A549 (cell line): ENCODE data around the gene ANKS1B. TPM values are rescaled to one million over a fixed set of nuclear protein-coding genes. Genes with fewer than 3 reads are reported as not detected.

Source experiments
- ATAC-seq, 2 experiments: fragments of 200-7000 bp in 1 of 2; fragments of >200 bp in 1 of 2; cut with Nextera tagmentation in 1 of 2; cut with Tn5 transposase in 1 of 2; 3 replicates each; pipeline versions ENCODE4 v1.8.0 to v1.9.1; 2018 to 2020; ENCODE audit warnings: mild to moderate bottlenecking in 1 of 2, moderate library complexity in 1 of 2
- CTCF ChIA-PET: fragments of 300-600 bp; sonication (Branson Sonifier 250); formaldehyde crosslinking; extraction: SDS; loops from one replicate; lab custom pipeline; 2021; ENCODE audit warnings: antibody characterized with exemption, inconsistent platforms; lab: Yijun Ruan, JAX
- POLR2A ChIA-PET: fragments of 350-600 bp; formaldehyde crosslinking; extraction: SDS; loops from one replicate; lab custom pipeline; 2021; ENCODE audit warnings: antibody characterized with exemption, inconsistent platforms; lab: Yijun Ruan, JAX
- DNase-seq, 2 experiments: peaks; one replicate each; pipeline versions ENCODE4 v3.0.0 to v3.0.0-alpha.2; 2011 to 2016; ENCODE audit warnings: low read depth in 1 of 2, low spot score in 1 of 2
- FAIRE-seq: peaks from 2 replicates; lab custom pipeline; 2011; peaks lifted over from hg19 to GRCh38; lab: Jason Lieb, UNC
- H3K27ac ChIP-seq, 2 experiments: fragments of >200 bp; sonication (Bioruptor Twin); formaldehyde crosslinking; 3 replicates each; pipeline ENCODE4 v1.5.1; 2016 to 2017
- H3K4me1 ChIP-seq: fragments of >200 bp; sonication (Bioruptor Twin); formaldehyde crosslinking; 3 replicates; pipeline ENCODE4 v1.6.1; 2016
- H3K4me2 ChIP-seq: fragments of >200 bp; sonication (Bioruptor Twin); formaldehyde crosslinking; 3 replicates; pipeline ENCODE4 v1.6.1; 2016
- H3K4me3 ChIP-seq: fragments of >200 bp; sonication (Bioruptor Twin); formaldehyde crosslinking; 3 replicates; pipeline ENCODE4 v1.5.1; 2016
- H3K9me3 ChIP-seq: fragments of >200 bp; sonication (Bioruptor Twin); formaldehyde crosslinking; 3 replicates; pipeline ENCODE4 v1.6.1; 2016
- CEBPB ChIP-seq, 2 experiments: fragments of >200 bp in 1 of 2; sonication (Bioruptor Twin) in 1 of 2; formaldehyde crosslinking in 1 of 2; IDR thresholded peaks; 2 replicates each; pipeline ENCODE4 v1.6.1; 2012 to 2016
- CHD2 ChIP-seq: fragments of 150-350 bp; IDR thresholded peaks from 2 replicates; pipeline ENCODE4 v1.6.1; 2014; ENCODE audit warnings: low read length; ENCODE audit not compliant: partially characterized antibody
- E2F6 ChIP-seq: IDR thresholded peaks from 2 replicates; pipeline ENCODE4 v1.6.1; 2012; ENCODE audit warnings: low read depth, borderline replicate concordance
- ELK1 ChIP-seq: fragments of 150-350 bp; IDR thresholded peaks from 2 replicates; pipeline ENCODE4 v1.6.1; 2014; ENCODE audit warnings: low read depth, mild to moderate bottlenecking, low read length
- EP300 ChIP-seq, 2 experiments: fragments of >200 bp; sonication (Bioruptor Twin); formaldehyde crosslinking; IDR thresholded peaks; 2 replicates in 1 of 2; 3 replicates in 1 of 2; pipeline ENCODE4 v1.6.1; 2016 to 2017
- ESRRA ChIP-seq: fragments of 150-350 bp; IDR thresholded peaks from 2 replicates; pipeline ENCODE4 v1.6.1; 2014; ENCODE audit warnings: mild to moderate bottlenecking, low read length, borderline replicate concordance
- FOXS1 ChIP-seq: fragments of 250-450 bp; sonication (Bioruptor Pico); IDR thresholded peaks from 2 replicates; pipeline ENCODE4 v1.5.0; 2020; ENCODE audit warnings: mild to moderate bottlenecking, moderate library complexity
- GATA3 ChIP-seq: IDR thresholded peaks from 2 replicates; pipeline ENCODE4 v1.6.1; 2012; ENCODE audit warnings: borderline replicate concordance
- HEYL ChIP-seq: fragments of 250-450 bp; sonication (Bioruptor Pico); IDR thresholded peaks from 2 replicates; pipeline ENCODE4 v1.8.0; 2021; ENCODE audit warnings: mild to moderate bottlenecking, moderate library complexity
- MAX ChIP-seq: IDR thresholded peaks from 2 replicates; pipeline ENCODE4 v1.6.1; 2012
- RAD21 ChIP-seq, 2 experiments: fragments of >200 bp in 1 of 2; sonication (Bioruptor Twin) in 1 of 2; formaldehyde crosslinking in 1 of 2; IDR thresholded peaks in 1 of 2; conservative IDR thresholded peaks in 1 of 2; 2 replicates in 1 of 2; 3 replicates in 1 of 2; pipeline ENCODE4 v1.6.1; 2012 to 2018; ENCODE audit warnings: inconsistent platforms in 1 of 2
- RARB ChIP-seq: fragments of 250-450 bp; sonication (Bioruptor Pico); IDR thresholded peaks from 2 replicates; pipeline ENCODE4 v1.8.0; 2021; ENCODE audit warnings: mild to moderate bottlenecking, moderate library complexity
- REST ChIP-seq: fragments of 200-600 bp; sonication (generic); IDR thresholded peaks from 2 replicates; pipeline ENCODE4 v1.6.1; 2016; ENCODE audit warnings: antibody characterized with exemption, mild to moderate bottlenecking, moderate library complexity
- RFX5 ChIP-seq: fragments of 450-650 bp; IDR thresholded peaks from 2 replicates; pipeline ENCODE4 v1.7.1; 2014; ENCODE audit warnings: antibody characterized with exemption, mild to moderate bottlenecking, moderate library complexity
- RNF2 ChIP-seq: fragments of 200-600 bp; sonication (generic); IDR thresholded peaks from 2 replicates; pipeline ENCODE4 v1.6.1; 2016; ENCODE audit warnings: low read depth, mild to moderate bottlenecking, antibody characterized with exemption, moderate library complexity, borderline replicate concordance
- SMC3 ChIP-seq: fragments of >200 bp; sonication (Bioruptor Twin); formaldehyde crosslinking; IDR thresholded peaks from 3 replicates; pipeline ENCODE4 v1.6.1; 2018; ENCODE audit warnings: inconsistent platforms
- TFCP2L1 ChIP-seq: fragments of 250-450 bp; sonication (Bioruptor Pico); IDR thresholded peaks from 2 replicates; pipeline ENCODE4 v1.5.0; 2021; ENCODE audit warnings: mild to moderate bottlenecking
- ZFP36 ChIP-seq: fragments of 450-650 bp; IDR thresholded peaks from 2 replicates; pipeline ENCODE4 v1.6.1; 2014; ENCODE audit warnings: borderline replicate concordance; ENCODE audit not compliant: partially characterized antibody
- whole genome bisulfite sequencing: methylation state at CpG from one replicate; pipeline ENCODE4 v1.1.6; 2017; ENCODE audit errors: missing lambda C conversion rate; 5-methylcytosine and 5-hydroxymethylcytosine counted together
- polyA plus RNA-seq, 4 experiments: library from polyadenylated mRNA; depleted of rRNA in 3 of 4; stranded (reverse); fragments of >200 nt; fragmentation: RNase III in 1 of 4; extraction: RNeasy Plus Mini Kit Qiagen cat#74134 plus additional on column Dnase treatment in 1 of 4; gene quantifications; 2 replicates in 3 of 4; 3 replicates in 1 of 4; pipeline ENCODE4 v1.2.3, GENCODE V29; 2011 to 2017

Gene ANKS1B
- polyA plus RNA-seq, 2 of the 4 experiments (the other 2 are of a cell fraction): 1.5 to 2.2 TPM

GRCh38 chr12:99959549-99960170, 25.1 kb downstream of the ANKS1B start (continued):
- TF ChIP-seq RAD21 (conservative IDR thresholded peaks at IDR 0.05 in 1 of 2, IDR thresholded peaks at IDR 0.05 in 1 of 2) (peak in 1 of 2 experiments; percentile 1; a peak in 1 of 5 replicates), GATA3 (peak; percentile 82; the same call in 1 of the 2 replicates), REST (no peak)

- ATAC-seq: peak in 1 of 2 experiments; percentile 32; a peak in 2 of 6 replicates
- H3K4me2 ChIP-seq: no peak overlapping the region
- H3K9me3 ChIP-seq: no peaks in the 10 kb centered on the region
Observed at GRCh38 chr12:99957866-99958466, 26.8 kb downstream of the ANKS1B start.

GRCh38 chr12:99954724-99955123, 30.0 kb downstream of the ANKS1B start:
- CTCF ChIA-PET: no interaction called here
- TF ChIP-seq RAD21 (conservative IDR thresholded peaks at IDR 0.05 in 1 of 2, IDR thresholded peaks at IDR 0.05 in 1 of 2) (no peak), MAX (no peak), ESRRA (no peak), E2F6 (no peak), CHD2 (no peak), FOXS1 (CRISPR knock-in tag) (no peak), TFCP2L1 (CRISPR knock-in tag) (no peak), RARB (CRISPR knock-in tag) (no peak), RNF2 (peak; percentile 69; the same call in 1 of the 2 replicates), ZFP36 (peak; percentile 45), CEBPB (IDR thresholded peaks at IDR 0.05) (no peak), HEYL (CRISPR knock-in tag) (no peak), EP300 (IDR thresholded peaks at IDR 0.05) (no peak), ELK1 (no peak), RFX5 (no peak)
- TF ChIP-seq, all 56 proteins: peak for 2

More at GRCh38 chr12:99957866-99958466, 26.8 kb downstream of the ANKS1B start:
- H3K4me1 ChIP-seq: peaks cover 16% of the 10 kb centered on the region
- CTCF ChIA-PET: no interaction called here
- no peak for DNase-seq
- FAIRE-seq: no peak
- no peak overlapping the region for H3K4me3 ChIP-seq
- TF ChIP-seq SMC3 (no peak), REST (no peak), FOXS1 (CRISPR knock-in tag) (no peak), EP300 (IDR thresholded peaks at IDR 0.05) (no peak)
- TF ChIP-seq, all 56 proteins: peak for 0
- H3K27ac ChIP-seq: no peak overlapping the region
- 55% methylated on average over 4 of the region's 4 CpGs for WGBS
- POLR2A ChIA-PET: no interaction called here

More at GRCh38 chr12:99954724-99955123, 30.0 kb downstream of the ANKS1B start:
- DNase-seq (no peak), ATAC-seq (no peak), FAIRE-seq (no peak)
- no peak overlapping the region for H3K4me3 ChIP-seq
- 14% methylated on average over 2 of the region's 2 CpGs for WGBS
- POLR2A ChIA-PET: no interaction called here
- H3K9me3 ChIP-seq: 0 out of 3 replicates have a peak, but pooled peaks cover 4% of the 10 kb centered on the region
- peaks cover 7% of the 10 kb centered on the region for H3K4me1 ChIP-seq
- no peak overlapping the region for H3K4me2 ChIP-seq
- no peak overlapping the region for H3K27ac ChIP-seq
